Fibroblast of skin of left biceps (primary cell): Measurements from ENCODE around the gene ABCA4.

Experiments used
- DNase-seq, 2 experiments: peaks; one replicate each; pipeline ENCODE4 v3.0.0-alpha.2; 2013; ENCODE audit warnings: low read depth in 2 of 2

Gene ABCA4

DNA sequence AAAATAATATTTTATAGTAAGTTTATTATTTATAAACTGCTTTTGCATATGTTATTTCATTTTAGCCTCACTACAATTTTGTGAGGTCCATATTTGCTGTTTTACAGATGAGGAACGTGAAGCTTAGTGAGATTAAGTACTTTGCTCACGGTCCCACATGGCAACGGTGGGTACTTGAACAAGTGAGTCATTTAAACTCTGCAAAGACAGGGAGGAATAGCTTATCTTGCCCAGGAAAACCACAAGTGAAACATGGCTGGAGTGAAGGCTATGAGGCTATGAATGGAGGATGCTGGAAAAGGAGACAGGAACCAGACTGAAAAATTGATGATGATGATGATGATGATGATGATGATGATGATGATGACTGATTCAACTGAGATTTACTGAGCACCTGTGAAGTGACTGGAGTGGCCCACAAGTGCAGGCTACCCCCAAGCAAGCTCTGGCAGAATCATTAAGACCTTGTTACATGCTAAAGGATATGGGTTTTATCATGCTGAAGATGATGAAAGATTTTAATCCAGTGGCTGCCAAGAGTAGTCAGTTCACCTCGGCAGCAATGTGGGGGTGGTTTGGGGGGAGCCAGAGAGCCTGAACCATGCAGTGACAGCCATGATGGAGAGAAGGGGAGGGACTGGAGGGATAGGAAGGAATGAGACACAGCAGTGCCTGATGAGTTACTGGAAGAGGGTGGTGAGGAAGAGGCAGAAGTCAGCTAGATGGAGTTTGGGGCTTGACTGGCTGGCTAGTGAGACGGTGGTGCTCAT lies 1.4 kb upstream of the ABCA4 start:
- DNase-seq = no peak

DNA sequence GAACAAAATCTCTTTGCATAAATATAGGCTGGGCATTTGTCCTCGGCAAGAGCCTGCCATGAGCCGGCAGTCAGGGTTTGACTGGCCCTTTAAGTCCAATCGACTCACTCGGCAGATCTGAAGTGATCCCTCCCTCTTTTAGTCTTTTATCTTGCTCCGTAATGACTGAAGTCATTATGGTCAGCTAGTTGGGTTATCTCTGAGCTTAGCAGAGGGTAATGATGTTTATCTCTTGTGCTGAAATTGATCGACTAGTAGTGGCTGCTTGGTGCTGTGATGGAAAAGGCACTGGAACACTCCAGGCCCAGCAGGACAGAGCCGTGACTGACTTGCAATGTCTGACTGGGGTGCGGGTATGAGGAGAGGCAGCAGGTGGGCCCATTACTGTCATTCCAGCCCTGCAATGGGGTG lies 468 bp upstream of the ABCA4 start:
- no peak for DNase-seq

DNA sequence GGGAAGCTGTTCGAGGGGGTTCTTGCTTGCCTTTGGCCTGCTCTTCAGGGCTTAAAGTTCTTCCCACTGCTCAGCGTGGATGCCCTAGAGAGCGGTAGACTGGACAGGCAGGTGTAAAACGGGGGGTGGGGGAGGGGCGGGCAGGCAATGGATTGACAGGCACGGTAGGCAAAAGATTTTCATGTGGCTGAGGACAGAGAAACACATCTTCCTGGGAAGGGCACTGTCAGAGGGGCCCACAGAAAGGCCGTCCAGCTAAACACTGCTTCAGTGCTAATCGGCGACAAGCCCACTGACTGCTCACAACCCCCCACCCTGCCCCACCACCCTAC lies 412 bp downstream of the ABCA4 start:
- no peak for DNase-seq

DNA sequence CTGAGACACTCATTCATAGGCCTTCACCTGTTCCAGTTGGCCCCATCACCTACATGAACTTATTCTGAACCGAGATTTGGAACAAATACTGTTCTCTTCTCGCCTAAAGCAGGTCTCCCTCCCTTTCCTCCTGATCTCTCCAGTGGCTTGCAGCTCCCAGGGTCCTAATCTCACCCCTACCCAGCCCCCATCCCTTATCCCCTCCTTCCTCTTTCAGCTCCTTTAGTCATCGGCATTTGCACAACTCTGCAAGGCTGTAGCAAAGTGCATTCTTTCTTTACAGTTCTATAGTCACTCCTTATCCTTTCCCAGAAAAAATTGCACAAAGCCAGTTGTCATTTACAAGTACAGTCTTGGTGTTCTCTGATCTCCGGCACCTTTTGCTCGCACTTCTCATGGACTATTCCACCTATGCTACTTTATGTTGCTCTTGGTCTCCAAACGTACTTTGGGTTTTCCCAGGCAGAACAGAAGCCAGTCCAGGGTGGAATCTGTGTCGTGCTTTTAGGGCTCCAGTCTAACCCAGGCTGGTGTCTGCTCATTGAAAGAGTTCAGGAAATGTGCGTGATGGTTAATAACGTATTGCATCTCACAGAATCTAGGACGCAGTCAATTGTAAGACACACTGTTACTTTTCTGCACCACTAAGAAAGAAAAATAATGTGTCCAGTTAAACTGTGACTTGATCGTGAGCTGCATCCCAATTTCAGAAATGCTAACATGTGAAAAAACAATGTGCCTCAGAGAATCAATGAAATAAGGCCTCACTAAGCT lies 965 bp downstream of the ABCA4 start:
- no peak for DNase-seq

DNA sequence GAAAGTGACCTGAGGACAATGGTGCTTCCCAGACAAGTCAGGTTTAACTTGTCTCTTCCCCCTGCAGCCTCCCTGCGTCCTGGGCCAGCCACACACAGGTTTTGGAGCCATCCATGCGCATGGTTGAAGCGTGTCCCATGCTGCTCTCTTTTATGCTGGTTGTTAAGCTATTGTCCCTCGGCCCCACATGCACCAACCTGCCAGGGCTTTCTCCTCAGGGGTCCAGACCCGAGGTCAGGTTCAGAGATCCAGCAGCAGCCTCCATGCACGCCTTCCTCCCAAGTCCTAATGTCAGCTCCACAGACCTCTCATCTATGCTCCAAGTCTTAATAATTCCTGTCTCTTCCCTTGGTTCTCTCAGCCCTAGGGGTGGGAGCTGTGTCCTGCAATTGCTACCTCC lies 1.6 kb downstream of the ABCA4 start:
- no peak for DNase-seq

DNA sequence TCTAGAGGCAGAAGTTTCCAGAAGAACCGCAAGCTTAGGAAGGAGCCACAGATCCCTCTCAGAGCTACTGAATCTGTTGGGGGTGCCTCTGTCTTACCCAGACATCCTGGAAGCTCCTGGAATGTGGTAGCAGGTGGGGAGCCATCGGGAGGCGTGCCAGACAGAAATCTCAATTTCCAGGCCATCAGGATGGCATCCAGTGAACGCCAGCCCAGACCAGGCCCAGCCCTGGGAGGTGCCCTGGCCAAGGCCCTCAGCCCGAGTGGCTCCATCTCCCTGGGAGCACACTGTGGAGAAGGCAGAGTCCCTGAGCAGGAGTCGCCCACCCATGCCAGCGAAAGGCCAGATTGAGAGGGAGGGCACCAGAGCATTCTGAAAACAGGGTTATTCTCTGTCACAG lies 2.5 kb downstream of the ABCA4 start:
- no peak for DNase-seq

DNA sequence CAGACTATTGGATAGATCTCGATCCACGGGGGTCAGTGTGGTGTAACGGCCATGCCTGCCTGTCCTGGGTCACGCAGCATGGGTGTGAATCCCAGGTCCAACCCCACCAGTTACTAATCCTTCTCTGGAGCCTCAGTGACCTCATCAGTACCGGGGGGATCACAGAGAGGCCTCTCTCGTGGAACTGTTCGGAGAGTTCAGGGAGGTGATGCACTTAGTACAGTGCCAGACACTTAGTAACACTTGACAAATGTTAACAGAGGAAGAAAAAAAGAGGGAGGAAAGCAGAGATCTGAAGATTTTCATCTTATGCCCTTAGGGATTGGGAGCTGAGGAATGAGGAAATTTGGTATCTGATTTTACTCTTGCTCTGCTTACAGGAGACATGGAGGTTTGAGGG lies 2.9 kb downstream of the ABCA4 start:
- DNase-seq = no peak

DNA sequence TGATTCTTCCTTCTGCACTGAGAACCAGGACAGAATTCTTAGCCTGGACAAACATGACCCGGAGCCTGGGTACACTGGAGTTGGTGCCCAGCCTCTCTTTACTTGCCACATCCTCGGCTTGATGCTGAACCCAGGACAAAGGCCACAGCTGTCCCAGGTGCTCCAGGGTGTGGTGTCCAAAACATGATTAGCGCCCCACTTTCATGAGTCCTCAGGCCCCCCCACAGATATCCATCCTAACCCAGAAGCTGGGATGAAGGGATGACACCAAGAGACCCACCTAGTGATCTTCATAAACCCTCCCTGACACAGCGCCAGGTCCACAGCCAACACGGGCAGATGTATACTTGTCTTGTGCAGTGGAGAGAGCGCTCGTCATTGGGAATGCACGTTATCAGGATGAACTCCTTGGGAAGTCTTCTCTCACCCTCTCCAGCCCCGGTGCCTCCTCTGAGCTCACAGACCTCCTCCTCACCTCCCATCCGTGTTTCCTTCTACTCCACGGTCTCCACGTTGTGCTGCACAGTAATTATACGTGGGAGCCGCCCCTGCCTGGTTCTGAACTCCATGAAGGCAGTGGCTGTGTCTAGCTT lies 3.6 kb downstream of the ABCA4 start:
- DNase-seq = no peak

DNA sequence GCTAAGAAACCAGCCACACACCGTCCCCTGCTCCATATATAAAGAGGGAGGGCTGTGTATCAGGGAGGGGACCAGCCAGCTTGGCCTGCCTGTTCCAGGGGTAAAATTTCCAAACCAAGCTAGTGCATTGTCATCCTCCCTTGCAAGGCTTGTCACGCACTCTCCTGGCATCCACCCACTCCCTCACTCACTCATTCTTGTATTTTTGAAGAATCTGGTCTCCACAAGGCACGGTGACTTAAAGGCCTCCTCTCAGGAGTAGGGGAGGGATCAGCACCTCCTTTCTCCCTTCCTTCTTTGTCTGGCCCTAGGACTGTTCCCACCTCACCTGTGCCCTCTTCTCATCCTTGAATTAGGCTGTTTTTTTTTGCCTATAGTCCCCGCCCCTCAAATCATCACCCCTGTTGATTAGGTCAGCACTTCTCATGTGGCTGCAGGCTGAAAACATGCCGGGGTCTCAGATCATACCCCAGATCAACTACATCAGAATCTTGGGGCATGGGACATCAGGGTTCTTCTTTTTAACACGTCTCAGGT lies 5.0 kb downstream of the ABCA4 start:
- DNase-seq = no peak

DNA sequence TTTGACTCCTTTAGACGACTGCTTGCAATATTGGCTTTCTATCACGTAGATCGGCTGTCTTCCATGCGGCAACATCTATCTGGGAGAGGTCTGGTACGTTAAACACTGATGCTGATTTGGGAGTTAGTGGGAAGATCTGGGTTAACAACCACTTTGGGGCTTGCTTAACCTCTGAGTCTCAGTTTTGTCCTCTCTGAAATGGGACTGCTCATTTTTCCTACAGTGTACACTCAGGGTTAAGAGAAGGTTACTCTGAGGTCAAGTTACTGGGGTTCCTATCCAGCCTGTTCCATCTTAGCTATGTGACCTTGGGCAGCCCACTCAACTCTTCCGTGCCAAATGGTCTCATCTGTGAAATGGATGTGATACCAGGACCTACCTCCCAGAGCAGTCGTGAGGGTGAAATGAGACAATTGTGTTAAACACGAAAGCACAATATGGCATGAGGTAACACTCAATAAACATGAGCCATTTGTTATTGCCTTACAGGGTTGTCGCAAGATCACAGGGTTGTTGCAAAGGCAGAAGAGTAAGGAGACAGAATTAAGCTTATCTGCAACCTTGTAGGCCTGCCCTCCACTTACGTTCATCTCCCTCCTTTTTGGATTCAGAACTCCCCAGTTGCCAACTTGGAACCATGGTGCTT lies 5.6 kb downstream of the ABCA4 start:
- no peak for DNase-seq

DNA sequence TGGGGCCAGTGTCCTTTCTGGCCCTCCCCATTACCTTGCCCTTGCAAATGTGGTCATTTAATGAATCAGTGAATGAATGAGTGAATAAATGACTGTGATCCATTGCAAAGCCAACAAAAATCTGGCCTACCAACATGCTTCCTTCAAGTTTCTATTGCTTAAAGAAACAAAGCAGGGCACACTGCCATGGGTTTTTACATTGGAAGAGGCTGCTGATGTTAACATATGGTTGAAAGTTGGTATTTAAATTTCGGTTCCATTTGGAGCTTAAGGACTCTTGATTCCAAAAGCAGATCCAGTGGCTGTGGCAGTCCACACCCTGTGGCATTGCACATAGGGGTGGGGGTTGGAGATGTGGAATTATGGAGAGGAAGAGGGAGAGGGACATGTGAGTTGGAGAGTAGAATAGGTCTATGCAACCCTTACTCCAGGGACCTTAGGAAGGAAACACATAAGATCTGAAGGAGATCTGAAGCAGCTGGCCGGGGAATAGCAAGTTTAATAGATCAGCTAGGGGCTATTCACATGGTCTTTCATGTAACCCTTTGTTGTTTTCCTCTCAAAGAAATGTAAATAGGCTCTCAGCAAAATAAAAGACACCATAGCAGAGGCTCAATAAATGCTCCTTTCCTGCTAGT lies 7.2 kb downstream of the ABCA4 start:
- DNase-seq = no peak

DNA sequence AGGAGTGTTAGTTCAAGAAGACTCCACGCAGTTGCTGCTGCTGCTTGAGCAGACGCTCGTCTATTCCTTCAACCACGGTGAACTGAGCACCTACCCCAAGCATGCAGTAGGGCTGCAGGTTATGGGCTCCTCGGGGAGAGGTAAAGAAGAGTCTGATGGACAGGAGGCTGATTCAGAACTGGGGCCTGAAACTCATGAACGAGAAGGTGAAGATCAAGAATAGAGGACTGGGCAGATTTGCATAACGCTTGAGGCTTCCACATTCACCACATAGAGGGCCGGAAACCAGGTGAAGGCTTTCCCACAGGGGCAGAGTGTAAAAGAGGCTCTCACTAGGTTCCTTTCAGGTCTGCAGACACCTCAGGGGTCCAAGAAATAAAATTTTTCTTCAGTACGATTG lies 9.1 kb downstream of the ABCA4 start:
- DNase-seq = no peak

DNA sequence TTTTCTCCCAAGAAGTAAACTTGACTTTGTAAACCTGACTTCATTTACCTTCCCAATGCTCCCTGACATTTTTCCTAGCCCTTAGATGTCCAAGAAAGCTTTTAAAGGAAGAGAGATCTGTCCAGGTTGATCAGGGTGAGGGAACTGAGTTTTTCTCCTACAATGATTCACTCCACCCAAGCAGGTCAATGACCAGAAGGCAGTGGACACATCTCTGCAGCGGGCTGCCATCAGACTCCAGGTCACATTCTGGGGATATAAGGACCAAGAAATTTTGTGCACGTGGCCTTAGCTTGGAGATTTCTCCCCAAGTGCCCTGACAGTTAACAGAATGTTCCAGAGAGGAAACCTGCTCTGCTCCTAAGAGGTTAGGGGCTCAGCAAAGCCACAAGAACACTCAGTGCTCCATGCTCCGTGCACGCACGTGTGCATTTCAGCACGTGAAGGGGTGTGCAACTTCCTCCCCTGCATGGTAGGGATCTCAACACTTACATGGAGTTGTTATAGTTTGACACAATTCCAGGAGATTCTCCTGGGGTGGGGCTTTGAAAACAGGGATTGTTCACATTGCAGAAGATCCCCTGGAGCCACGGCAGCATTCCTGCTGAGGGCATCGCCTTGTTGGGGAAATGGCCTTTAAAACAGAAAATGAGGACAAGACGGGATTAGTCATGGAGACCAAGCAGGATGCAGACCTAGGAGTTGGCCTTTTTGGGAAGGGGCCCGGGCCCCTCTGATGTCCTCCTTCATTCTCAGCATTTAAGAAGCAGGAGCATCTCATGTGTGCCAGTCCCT lies 9.8 kb downstream of the ABCA4 start:
- DNase-seq = no peak

DNA sequence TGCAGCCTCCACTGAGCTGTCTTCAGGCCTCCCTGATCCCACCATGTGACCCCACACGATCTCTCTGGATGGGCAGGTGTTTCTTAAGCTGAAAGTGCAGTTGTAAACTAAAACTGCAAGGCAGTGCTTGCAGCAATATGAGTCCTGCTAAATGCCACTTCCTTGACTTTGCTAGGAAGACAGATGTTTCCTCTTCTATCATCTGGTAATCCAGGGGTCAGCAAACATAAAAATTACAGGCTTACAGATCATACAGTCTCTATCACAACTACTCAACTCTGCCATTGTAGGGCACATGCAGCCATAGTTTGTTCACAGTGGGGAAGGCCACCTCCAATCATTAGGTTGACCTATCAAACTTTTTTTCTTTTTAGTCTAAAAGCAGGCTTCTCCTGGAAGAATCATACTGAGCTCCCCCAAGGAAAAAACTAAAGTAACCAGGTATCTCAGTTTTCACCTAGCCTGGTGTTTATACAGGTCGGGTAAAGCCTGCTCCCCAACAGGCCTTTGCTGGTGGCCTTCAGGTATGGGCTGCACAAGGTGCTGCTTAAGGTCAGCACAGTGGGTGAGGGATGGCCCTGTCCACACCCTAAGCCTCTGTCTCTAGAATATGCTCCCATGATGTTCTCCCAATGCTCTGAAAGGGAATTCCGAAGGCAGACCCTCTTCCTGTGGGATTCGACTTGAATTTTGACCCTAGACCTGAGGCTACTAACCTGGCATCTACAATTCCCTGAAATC lies 10.8 kb downstream of the ABCA4 start:
- no peak for DNase-seq

DNA sequence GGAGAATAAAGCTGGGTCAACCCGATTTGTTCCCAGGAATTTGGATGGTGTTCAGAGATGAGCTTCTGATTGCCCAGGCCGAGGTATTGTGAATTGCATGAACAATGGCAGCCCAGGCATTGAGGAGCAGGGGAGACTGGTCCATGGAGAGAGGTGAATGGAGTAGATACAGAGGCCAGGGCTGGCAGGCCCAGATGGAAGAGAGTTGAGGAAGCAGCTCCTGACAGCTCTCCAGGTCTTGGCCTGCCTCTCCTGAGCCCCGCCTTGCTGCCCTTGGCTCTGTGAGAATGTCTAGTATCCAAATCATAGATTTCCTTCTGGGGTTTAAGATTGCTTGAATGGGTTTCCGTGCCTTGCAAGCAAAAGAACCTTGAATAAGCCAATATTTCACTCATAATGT lies 11.5 kb downstream of the ABCA4 start:
- no peak for DNase-seq

DNA sequence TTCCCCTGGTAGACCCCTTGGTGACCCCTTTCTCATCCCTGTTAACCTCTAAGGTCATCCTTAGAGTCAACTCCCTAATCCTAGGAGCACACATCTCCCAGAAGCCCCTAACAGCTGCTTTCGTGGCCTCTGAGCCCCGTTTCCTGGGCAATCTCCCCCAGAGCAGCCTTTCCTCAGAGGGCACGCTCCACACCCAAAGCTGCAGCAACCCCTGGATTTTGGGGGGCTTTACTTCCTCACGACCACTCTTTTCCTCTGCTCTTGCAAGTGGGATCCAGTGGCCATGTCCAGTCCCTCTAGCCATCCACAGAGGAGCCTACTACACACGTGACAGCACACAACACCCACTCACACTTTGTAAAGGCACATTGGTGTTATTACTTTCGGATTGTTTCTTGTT lies 13.8 kb downstream of the ABCA4 start:
- DNase-seq = no peak

DNA sequence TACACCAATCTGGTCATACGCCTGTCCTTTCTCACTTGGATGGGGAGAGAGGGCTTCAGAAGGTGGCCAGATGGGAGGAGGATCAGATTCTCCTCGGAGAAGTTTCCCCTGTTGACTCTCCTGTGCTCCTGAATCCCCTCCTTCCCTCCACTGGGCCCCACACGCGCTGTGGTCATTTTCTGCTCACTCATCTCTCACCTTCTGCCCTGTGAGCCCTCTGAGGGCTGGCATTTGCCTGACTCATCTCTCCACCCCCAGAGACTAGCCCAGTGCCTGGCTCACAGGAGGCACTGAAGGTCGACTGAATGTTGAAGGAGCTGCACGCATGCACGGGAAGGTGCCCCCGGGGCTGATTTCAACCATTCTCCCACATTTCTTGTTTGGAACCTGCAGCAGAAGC lies 14.2 kb downstream of the ABCA4 start:
- DNase-seq = no peak

DNA sequence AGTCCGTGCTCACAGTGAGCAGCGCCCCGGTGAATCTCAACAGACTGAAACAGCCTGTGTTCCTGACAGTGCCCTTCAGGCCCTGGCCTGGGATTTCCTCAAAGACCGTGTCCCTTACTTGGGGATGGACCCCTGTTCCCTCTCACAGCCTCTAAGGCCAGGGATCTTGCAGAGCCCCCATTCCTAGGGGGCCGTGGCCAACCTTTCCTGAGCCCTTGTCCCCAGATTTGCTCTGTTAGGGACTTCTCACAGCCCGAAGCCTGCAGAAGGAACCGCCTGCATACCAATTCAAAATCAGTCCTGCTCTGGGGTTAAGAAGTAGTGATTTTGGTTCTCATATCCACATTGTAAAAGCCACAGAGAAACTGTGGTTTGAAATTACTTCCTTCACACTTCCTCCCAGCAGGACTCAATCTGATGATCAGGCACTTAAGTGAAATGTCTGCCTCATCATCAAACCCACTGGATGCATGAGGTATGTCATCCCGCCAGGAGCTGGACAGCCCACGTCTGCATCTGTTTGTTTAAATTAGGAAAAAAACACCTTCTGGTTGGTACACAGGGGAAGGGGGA lies 14.9 kb downstream of the ABCA4 start:
- no peak for DNase-seq

DNA sequence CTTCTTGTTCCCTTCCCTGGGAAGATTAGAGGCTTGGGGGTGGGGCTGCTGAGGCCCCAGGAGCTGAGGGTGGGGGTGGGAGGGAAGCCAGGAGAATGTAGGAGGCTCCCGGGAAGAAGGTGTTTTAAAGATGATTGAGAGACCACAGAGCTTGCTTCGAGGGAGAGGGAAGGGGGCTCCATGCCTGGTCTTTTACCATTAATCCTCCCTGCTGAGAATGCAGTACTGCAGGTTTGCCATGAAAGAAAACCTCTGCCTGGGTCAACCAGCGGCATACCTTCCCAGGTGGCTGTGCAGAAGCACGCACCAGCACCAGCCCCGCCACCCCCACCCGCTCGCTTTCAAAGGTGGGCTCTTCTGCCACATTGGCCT lies 15.4 kb downstream of the ABCA4 start:
- DNase-seq = no peak
